ENCODE measurements around the gene RAPH1.
"Not testable (repeated sequence)": the region's sequence is repeated elsewhere in the genome, so short reads cannot be mapped to it uniquely, and the experiment has no call there.

The RAPH1 gene

GRCh38 chr2:203431391-203432185 is 103.5 kb downstream of the RAPH1 start:
- DNase-seq, result no peak

GRCh38 chr2:203429643-203430042 is 105.5 kb downstream of the RAPH1 start:
- not testable (repeated sequence) for DNase-seq

GRCh38 chr2:203427061-203427460 is 108.0 kb downstream of the RAPH1 start:
- DNase-seq, result no peak

- no peak for DNase-seq
These were observed 116.8 kb downstream of the RAPH1 start for GRCh38 chr2:203418271-203418670.

- DNase-seq, result no peak
These were observed 121.3 kb downstream of the RAPH1 start for GRCh38 chr2:203413796-203414195.

GRCh38 chr2:203412546-203413331 is 122.4 kb downstream of the RAPH1 start:
- no peak for DNase-seq

GRCh38 chr2:203407496-203407895 is 127.6 kb downstream of the RAPH1 start:
- no peak for DNase-seq

- DNase-seq, result no peak
These were observed 130.1 kb downstream of the RAPH1 start for GRCh38 chr2:203404996-203405395.

GRCh38 chr2:203400805-203401585 is 134.1 kb downstream of the RAPH1 start:
- no peak for DNase-seq

- no peak for DNase-seq
These were observed 136.1 kb downstream of the RAPH1 start for GRCh38 chr2:203399031-203399430.

- no peak for DNase-seq
These were observed 138.4 kb downstream of the RAPH1 start for GRCh38 chr2:203396667-203397066.

- DNase-seq, result no peak
These were observed 139.2 kb downstream of the RAPH1 start for GRCh38 chr2:203395858-203396257.

GRCh38 chr2:203394519-203395227 is 140.4 kb downstream of the RAPH1 start:
- DNase-seq, result no peak

- not testable (repeated sequence) for DNase-seq
These were observed 146.9 kb downstream of the RAPH1 start for GRCh38 chr2:203388153-203388552.

GRCh38 chr2:203383038-203383437 is 152.1 kb downstream of the RAPH1 start:
- no peak for DNase-seq

- no peak for DNase-seq
These were observed 155.9 kb downstream of the RAPH1 start for GRCh38 chr2:203379156-203379555.

- DNase-seq, result no peak
These were observed 158.9 kb downstream of the RAPH1 start for GRCh38 chr2:203376173-203376572.

GRCh38 chr2:203372706-203373105 is 162.4 kb downstream of the RAPH1 start:
- DNase-seq, result not testable (repeated sequence)

GRCh38 chr2:203366639-203367466 is 168.2 kb downstream of the RAPH1 start:
- no peak for DNase-seq

- no peak for DNase-seq
These were observed 173.2 kb downstream of the RAPH1 start for GRCh38 chr2:203361922-203362321.

- DNase-seq, result no peak
These were observed 173.6 kb downstream of the RAPH1 start for GRCh38 chr2:203361495-203361894.
